HCT116 (cell line): ENCODE results near the gene TRIM37. TPM values are rescaled to one million over a fixed set of nuclear protein-coding genes. Genes with fewer than 3 reads are reported as not detected.

Experiments
- ATAC-seq: fragments of 200-7000 bp; cut with Tn5 transposase; 2 replicates; pipeline ENCODE4 v1.9.1; 2020; ENCODE audit warnings: mild to moderate bottlenecking, moderate library complexity
- BruUV-seq: library from RNA; stranded (reverse); fragments of 400-500 nt; replicated peaks from 2 replicates; lab custom pipeline; 2021; lab: Mats Ljungman, UMichigan
- CTCF ChIA-PET: fragments of 300-600 bp; sonication (Branson Sonifier 250); formaldehyde crosslinking; loops from one replicate; lab custom pipeline; 2021; ENCODE audit warnings: antibody characterized with exemption; lab: Charles Lee
- POLR2A ChIA-PET: fragments of 300-600, 350-600 bp; sonication (Branson Sonifier 250); formaldehyde crosslinking; loops from one replicate; lab custom pipeline; 2021; ENCODE audit warnings: antibody characterized with exemption; lab: Charles Lee
- RAD21 ChIA-PET, 2 experiments: fragments of 300-600 bp; sonication (Branson Sonifier 250); formaldehyde crosslinking; loops; one replicate each; lab custom pipeline; 2023; ENCODE audit warnings: low total read pairs in 2 of 2; ENCODE audit not compliant: uncharacterized antibody in 2 of 2, unreplicated experiment in 2 of 2, low non-redundant PET in 1 of 2; lab: Charles Lee
- DNase-seq: peaks from one replicate; pipeline ENCODE4 v3.0.0-alpha.2; 2010; ENCODE audit warnings: low read depth, low spot score
- H2AFZ ChIP-seq: fragments of 200-600 bp; shearing (Covaris generic), sonication (generic); 2 replicates; pipeline ENCODE4 v1.6.1; 2017; ENCODE audit warnings: low read depth, mixed run types, mixed read lengths, antibody characterized with exemption, low read length; ENCODE audit not compliant: poor library complexity, severe bottlenecking
- H3K27ac ChIP-seq: 2 replicates; pipeline ENCODE4 v1.5.1; 2012; ENCODE audit warnings: low read depth, low read length
- H3K27me3 ChIP-seq: fragments of 200-600 bp; sonication (generic); 2 replicates; pipeline ENCODE4 v1.6.1; 2016; ENCODE audit warnings: mixed run types, low read length, mixed read lengths; ENCODE audit not compliant: insufficient read depth
- H3K36me3 ChIP-seq, 2 experiments: fragments of 200-500 bp in 1 of 2; fragments of 200-600 bp in 1 of 2; sonication (Bioruptor generic) in 1 of 2; sonication (generic) in 1 of 2; 2 replicates each; pipeline versions ENCODE4 v1.5.1 to v1.6.1; 2014 to 2016; ENCODE audit warnings: low read length in 2 of 2, inconsistent platforms in 1 of 2, mixed read lengths in 1 of 2, mixed run types in 1 of 2; ENCODE audit not compliant: insufficient read depth in 2 of 2, control insufficient read depth in 1 of 2
- H3K4me1 ChIP-seq, 2 experiments: fragments of 200-600 bp in 1 of 2; sonication (generic) in 1 of 2; 2 replicates each; pipeline versions ENCODE4 v1.5.1 to v1.6.1; 2012 to 2017; ENCODE audit warnings: low read length in 2 of 2, inconsistent platforms in 1 of 2, mild to moderate bottlenecking in 1 of 2, mixed read lengths in 1 of 2, mixed run types in 1 of 2, moderate library complexity in 1 of 2; ENCODE audit not compliant: insufficient read depth in 2 of 2, control insufficient read depth in 1 of 2
- H3K4me2 ChIP-seq: fragments of 200-600 bp; sonication (generic); 2 replicates; pipeline ENCODE4 v1.6.1; 2017; ENCODE audit warnings: mixed run types, low read length, mixed read lengths
- H3K4me3 ChIP-seq, 2 experiments: fragments of 200-600 bp in 1 of 2; sonication (generic) in 1 of 2; replicated peaks in 1 of 2; 2 replicates each; pipeline ENCODE4 v1.5.1; 2011 to 2016; ENCODE audit warnings: low read length in 2 of 2, control low read depth in 1 of 2, low read depth in 1 of 2, mild to moderate bottlenecking in 1 of 2, mixed read lengths in 1 of 2, mixed run types in 1 of 2
- H3K79me2 ChIP-seq: fragments of 200-600 bp; sonication (generic); 2 replicates; pipeline ENCODE4 v1.6.1; 2017; ENCODE audit warnings: mild to moderate bottlenecking, mixed run types, low read length, moderate library complexity, mixed read lengths; ENCODE audit not compliant: insufficient read depth
- H3K9ac ChIP-seq: fragments of 200-600 bp; sonication (generic); 2 replicates; pipeline ENCODE4 v1.6.1; 2016; ENCODE audit warnings: low read length, mixed read lengths
- H3K9me2 ChIP-seq: fragments of 200-600 bp; sonication (generic), shearing (Covaris generic); 2 replicates; pipeline ENCODE4 v1.6.1; 2017; ENCODE audit warnings: mixed run types, mild to moderate bottlenecking, moderate library complexity; ENCODE audit not compliant: insufficient read depth
- H3K9me3 ChIP-seq, 2 experiments: fragments of 200-500 bp in 1 of 2; fragments of 200-600 bp in 1 of 2; sonication (Bioruptor generic) in 1 of 2; sonication (generic) in 1 of 2; 2 replicates each; pipeline ENCODE4 v1.6.1; 2014 to 2017; ENCODE audit warnings: low read length in 2 of 2, mixed read lengths in 2 of 2, inconsistent platforms in 1 of 2, low read depth in 1 of 2, mild to moderate bottlenecking in 1 of 2, mixed run types in 1 of 2, moderate library complexity in 1 of 2; ENCODE audit not compliant: control insufficient read depth in 1 of 2, insufficient read depth in 1 of 2
- H4K20me1 ChIP-seq: fragments of 200-600 bp; sonication (generic), shearing (Covaris generic); 2 replicates; pipeline ENCODE4 v1.6.1; 2017; ENCODE audit warnings: mixed run types, mild to moderate bottlenecking, moderate library complexity; ENCODE audit not compliant: insufficient read depth
- ATF3 ChIP-seq: IDR thresholded peaks from 2 replicates; pipeline ENCODE4 v1.6.1; 2012
- CEBPB ChIP-seq: IDR thresholded peaks from 2 replicates; pipeline ENCODE4 v1.6.1; 2012; ENCODE audit warnings: low read depth
- CTCF ChIP-seq, 3 experiments: fragments of 200-600 bp in 1 of 3; sonication (generic) in 1 of 3; IDR thresholded peaks in 2 of 3; conservative IDR thresholded peaks in 1 of 3; 2 replicates each; pipeline ENCODE4 v1.5.1; 2012 to 2017; ENCODE audit warnings: low read depth in 2 of 3, low read length in 2 of 3, antibody characterized with exemption in 1 of 3, borderline replicate concordance in 1 of 3, control low read depth in 1 of 3, mild to moderate bottlenecking in 1 of 3, mixed read lengths in 1 of 3, mixed run types in 1 of 3, moderate library complexity in 1 of 3; ENCODE audit not compliant: insufficient read depth in 1 of 3
- EZH2phosphoT487 ChIP-seq: fragments of 200-600 bp; IDR thresholded peaks from 2 replicates; pipeline ENCODE4 v1.6.1; 2018; ENCODE audit warnings: antibody characterized with exemption, borderline replicate concordance
- JUND ChIP-seq: IDR thresholded peaks from 2 replicates; pipeline ENCODE4 v1.6.1; 2012
- MAX ChIP-seq: IDR thresholded peaks from 2 replicates; pipeline ENCODE4 v1.6.1; 2012
- POLR2A ChIP-seq: IDR thresholded peaks from 2 replicates; pipeline ENCODE4 v1.7.0; 2011; ENCODE audit warnings: borderline replicate concordance; ENCODE audit not compliant: insufficient read depth, insufficient read length; ENCODE audit errors: extremely low read depth
- POLR2AphosphoS5 ChIP-seq: IDR thresholded peaks from 2 replicates; pipeline ENCODE4 v1.6.1; 2011; ENCODE audit warnings: mild to moderate bottlenecking, low read depth, low read length, moderate library complexity
- RAD21 ChIP-seq: IDR thresholded peaks from 2 replicates; pipeline ENCODE4 v1.6.1; 2012; ENCODE audit warnings: low read depth, mild to moderate bottlenecking
- SIN3A ChIP-seq: IDR thresholded peaks from 2 replicates; pipeline ENCODE4 v1.6.1; 2012; ENCODE audit warnings: low read depth
- SP1 ChIP-seq: IDR thresholded peaks from 2 replicates; pipeline ENCODE4 v1.6.1; 2012; ENCODE audit warnings: low read depth
- TCF7L2 ChIP-seq: IDR thresholded peaks from 2 replicates; pipeline ENCODE4 v1.7.0; 2011; ENCODE audit warnings: borderline replicate concordance, inconsistent platforms; ENCODE audit not compliant: insufficient read depth, insufficient read length; ENCODE audit errors: extremely low read depth
- YY1 ChIP-seq: IDR thresholded peaks from 2 replicates; pipeline ENCODE4 v1.6.1; 2011; ENCODE audit warnings: low read length, low read depth, moderate library complexity, mild to moderate bottlenecking; ENCODE audit not compliant: insufficient replicate concordance; ENCODE audit errors: extremely low read depth
- ZFX ChIP-seq: fragments of 450-650 bp; IDR thresholded peaks from 2 replicates; pipeline ENCODE4 v1.6.1; 2017
- ZNF274 ChIP-seq: fragments of 200-500 bp; sonication (Bioruptor generic); IDR thresholded peaks from 2 replicates; pipeline ENCODE4 v1.6.1; 2014; ENCODE audit warnings: mild to moderate bottlenecking, low read depth, low read length, inconsistent platforms
- intact Hi-C: fragments of 100-400 bp; cut with micrococcal nuclease; formaldehyde crosslinking; loops from 2 replicates; pipeline ENCODE4 v1.10.0; 2022
- total RNA-seq: library from RNA; stranded (reverse); gene quantifications from one replicate; pipeline ENCODE4 v1.2.1, GENCODE V29; 2021; ENCODE audit not compliant: unreplicated experiment

TRIM37 gene
- total RNA-seq, 1 experiment from 2014 or later: 55.7 TPM

GRCh38 chr17:58993311-58993710, 113.4 kb downstream of the TRIM37 start:
- H3K9me2 ChIP-seq: no peaks in the 10 kb centered on the region
- H3K79me2 ChIP-seq: no peaks in the 10 kb centered on the region
- ATAC-seq (no peak), DNase-seq (no peak)
- no peaks in the 10 kb centered on the region for H3K9me3 ChIP-seq
- no peak overlapping the region for H3K27ac ChIP-seq
- H3K36me3 ChIP-seq: peaks cover 0 to 5% of the 10 kb centered on the region in 2 experiments; a peak in 1 of 4 replicates
- ChIA-PET RAD21 (no interaction called here), POLR2A (interaction anchor here (1.2 kb wide), 1 partner anchor 315 kb away, joined by 4 read pairs; no protein-coding TSS in a partner anchor), CTCF (no interaction called here)
- peak overlapping the region; percentile 38 for H3K4me2 ChIP-seq
- no peak overlapping the region for H2AFZ ChIP-seq
- TF ChIP-seq POLR2AphosphoS5: no peak
- TF ChIP-seq TCF7L2: no peak
- no peak for TF ChIP-seq RAD21
- TF ChIP-seq SIN3A: no peak
- no peak for TF ChIP-seq MAX
- TF ChIP-seq EZH2phosphoT487: no peak
- TF ChIP-seq JUND: no peak
- intact Hi-C loops: no loop called here
- peaks cover 4 to 23% of the 10 kb centered on the region in 2 experiments; a peak in 3 of 4 replicates for H3K4me1 ChIP-seq
- H4K20me1 ChIP-seq: no peaks in the 10 kb centered on the region
- no peak overlapping the region for H3K4me3 ChIP-seq
- no peaks in the 10 kb centered on the region for H3K27me3 ChIP-seq
- BruUV-seq: no TSS peak
- H3K9ac ChIP-seq: no peak overlapping the region

GRCh38 chr17:58991718-58992331, 114.9 kb downstream of the TRIM37 start:
- POLR2A ChIA-PET: no interaction called here
- H2AFZ ChIP-seq: no peak overlapping the region
- H3K36me3 ChIP-seq: peaks cover 0 to 5% of the 10 kb centered on the region in 2 experiments; a peak in 1 of 4 replicates
- no TSS peak for BruUV-seq
- H3K9me2 ChIP-seq: no peaks in the 10 kb centered on the region
- CTCF ChIA-PET: interaction anchor here (1.1 to 1.6 kb wide), 2 partner anchors 13 to 281 kb away, joined by 3 to 4 read pairs; no protein-coding TSS in a partner anchor
- H3K4me2 ChIP-seq: no peak overlapping the region
- DNase-seq: no peak
- H3K4me1 ChIP-seq: peaks cover 4 to 23% of the 10 kb centered on the region in 2 experiments; a peak in 3 of 4 replicates
- H3K27me3 ChIP-seq: no peaks in the 10 kb centered on the region
- RAD21 ChIA-PET: no interaction called here
- no peak overlapping the region for H3K9ac ChIP-seq
- H3K27ac ChIP-seq: no peak overlapping the region
- intact Hi-C loops: no loop called here
- no peaks in the 10 kb centered on the region for H3K79me2 ChIP-seq
- H3K9me3 ChIP-seq: no peaks in the 10 kb centered on the region
- H3K4me3 ChIP-seq: no peak overlapping the region
- no peaks in the 10 kb centered on the region for H4K20me1 ChIP-seq
- no peak for ATAC-seq
- TF ChIP-seq SIN3A (no peak), SP1 (no peak), ZFX (no peak), EZH2phosphoT487 (no peak), POLR2A (no peak), YY1 (no peak), CTCF (IDR thresholded peaks at IDR 0.05 in 2 of 3, conservative IDR thresholded peaks at IDR 0.05 in 1 of 3; ENCODE audit: borderline replicate concordance in 1 of 3, insufficient read depth in 1 of 3, low read depth in 2 of 3, low read length in 2 of 3) (no peak), POLR2AphosphoS5 (no peak), CEBPB (no peak), ZNF274 (no peak), ATF3 (no peak), TCF7L2 (no peak), MAX (no peak)
